CD4-positive, CD25-positive, alpha-beta regulatory T cell (primary cell): ENCODE data around the gene FSD1L. TPM values are rescaled to one million over a fixed set of nuclear protein-coding genes. Genes with fewer than 3 reads are reported as not detected.

Experiments used
- ATAC-seq, 2 donors: fragments of 150-1000 bp; cut with Tn5 transposase; one replicate each; pipeline ENCODE4 v1.10.0; 2021; ENCODE audit warnings: low read depth in 2 of 2, moderate number of reproducible peaks in 2 of 2, moderate library complexity in 1 of 2
- DNase-seq, 3 donors: peaks; one replicate each; pipeline versions ENCODE4 v3.0.0 to v3.0.0-alpha.2; 2012 to 2022; ENCODE audit warnings: mixed read lengths in 1 of 3
- H3K27ac ChIP-seq: one replicate; pipeline ENCODE4 v1.7.0; 2013; ENCODE audit warnings: mild to moderate bottlenecking, low read length; ENCODE audit not compliant: insufficient read depth, poor library complexity, severe bottlenecking
- H3K27me3 ChIP-seq: one replicate; pipeline ENCODE4 v1.7.0; 2013; ENCODE audit warnings: low read length; ENCODE audit not compliant: control insufficient read depth, insufficient read depth
- H3K36me3 ChIP-seq: one replicate; pipeline ENCODE4 v1.7.0; 2013; ENCODE audit warnings: mild to moderate bottlenecking, low read length, moderate library complexity; ENCODE audit not compliant: control insufficient read depth, insufficient read depth
- H3K4me1 ChIP-seq: 2 replicates; pipeline ENCODE4 v1.7.0; 2013; ENCODE audit warnings: mild to moderate bottlenecking, low read length; ENCODE audit not compliant: insufficient read depth, control insufficient read depth, poor library complexity, severe bottlenecking
- H3K4me3 ChIP-seq: one replicate; pipeline ENCODE4 v1.7.0; 2013; ENCODE audit warnings: low read depth, mild to moderate bottlenecking, low read length, moderate library complexity
- H3K9me3 ChIP-seq, 2 experiments: 1 replicate in 1 of 2; 2 replicates in 1 of 2; pipeline ENCODE4 v1.7.0; 2013; ENCODE audit warnings: low read length in 2 of 2, mild to moderate bottlenecking in 1 of 2, moderate library complexity in 1 of 2; ENCODE audit not compliant: control insufficient read depth in 2 of 2
- H3K27ac Mint-ChIP-seq, 3 donors: one replicate each; pipeline ENCODE4 v1.8.0; 2020 to 2022; ENCODE audit warnings: mild to moderate bottlenecking in 3 of 3, mixed read lengths in 3 of 3, moderate library complexity in 2 of 3
- H3K27me3 Mint-ChIP-seq: one replicate; pipeline ENCODE4 v1.8.0; 2022; ENCODE audit warnings: mild to moderate bottlenecking, mixed read lengths
- H3K36me3 Mint-ChIP-seq: one replicate; pipeline ENCODE4 v1.8.0; 2020; ENCODE audit warnings: mixed read lengths
- H3K4me1 Mint-ChIP-seq, 4 donors: one replicate each; pipeline ENCODE4 v1.8.0; 2020 to 2022; ENCODE audit warnings: mixed read lengths in 4 of 4, mild to moderate bottlenecking in 1 of 4
- H3K4me3 Mint-ChIP-seq, 4 donors: one replicate each; pipeline ENCODE4 v1.8.0; 2020 to 2022; ENCODE audit warnings: mild to moderate bottlenecking in 4 of 4, mixed read lengths in 4 of 4, moderate library complexity in 3 of 4
- H3K9me3 Mint-ChIP-seq, 7 donors: one replicate each; pipeline ENCODE4 v1.8.0; 2020 to 2022; ENCODE audit warnings: mixed read lengths in 7 of 7, mild to moderate bottlenecking in 3 of 7, moderate library complexity in 2 of 7
- polyA plus RNA-seq, 4 donors: library from polyadenylated mRNA; unstranded; fragments of 300-500 nt; fragmentation: Illumina TruSeq; gene quantifications; one replicate each; pipeline ENCODE4 v1.2.3, GENCODE V29; 2021
- total RNA-seq: library from RNA; stranded (reverse); gene quantifications from one replicate; pipeline ENCODE4 v1.2.3, GENCODE V29; 2022

FSD1L gene
- total and polyA plus RNA-seq, 5 donors from 2014 or later, result 0.45 to 1.6 (median 0.74) TPM

DNA sequence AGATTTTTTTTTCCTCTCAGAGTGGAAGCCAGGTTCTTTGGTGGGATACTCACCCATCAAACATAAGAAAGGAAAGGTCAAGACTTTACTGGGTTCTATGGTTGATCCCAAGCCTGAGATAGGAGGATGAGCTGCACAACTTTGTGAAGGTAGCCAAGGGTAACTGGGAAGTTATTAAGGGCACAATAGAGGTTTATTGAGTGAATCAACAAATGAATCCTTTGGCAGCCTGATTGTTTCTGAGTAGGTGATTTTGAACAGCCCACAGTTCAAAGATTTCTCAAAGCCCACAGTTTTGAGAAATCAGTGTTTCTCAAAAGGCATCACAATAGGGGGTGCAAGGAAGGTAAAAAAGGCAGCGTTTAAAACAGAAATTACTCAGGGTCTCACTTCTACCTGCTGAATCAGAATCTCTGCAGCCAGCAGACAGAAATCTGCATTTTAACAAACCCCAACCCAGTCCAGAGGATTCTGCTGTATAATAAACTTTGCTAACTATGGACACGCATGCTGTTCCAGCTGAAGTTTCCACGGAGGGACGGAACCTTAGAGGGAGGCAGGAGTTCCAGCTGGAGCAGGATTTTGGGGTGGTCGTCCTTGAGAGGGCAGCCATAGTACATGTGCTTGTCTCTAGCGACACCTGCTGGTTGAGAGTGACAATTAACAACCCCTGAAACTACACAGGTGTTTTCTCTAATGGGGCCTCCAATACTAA is 32.7 kb upstream of the FSD1L start:
- no peak overlapping the region for H3K4me3 Mint-ChIP-seq
- Histone ChIP-seq H3K4me3 (no peak overlapping the region), H3K27ac (no peak overlapping the region), H3K4me1 (no peaks in the 10 kb centered on the region), H3K27me3 (peaks cover 8% of the 10 kb centered on the region), H3K36me3 (no peaks in the 10 kb centered on the region), H3K9me3 (peaks cover 0 to 3% of the 10 kb centered on the region in 2 experiments)
- H3K9me3 Mint-ChIP-seq, result peaks cover 0 to 8% (median 0%) of the 10 kb centered on the region in 7 donors
- no peaks in the 10 kb centered on the region for H3K36me3 Mint-ChIP-seq
- DNase-seq (peak; percentile 43 to 62 (median 60)), ATAC-seq (peak; percentile 70 to 78)
- H3K27me3 Mint-ChIP-seq, result peaks cover 32% of the 10 kb centered on the region
- no peaks in the 10 kb centered on the region for H3K4me1 Mint-ChIP-seq
- H3K27ac Mint-ChIP-seq, result no peak overlapping the region

- H3K9me3 ChIP-seq, result peaks cover 0 to 3% of the 10 kb centered on the region in 2 experiments
- H3K4me1 ChIP-seq, result no peaks in the 10 kb centered on the region
- DNase-seq (no peak), ATAC-seq (no peak)
- no peak overlapping the region for H3K27ac Mint-ChIP-seq
- H3K4me3 ChIP-seq, result no peak overlapping the region
- no peaks in the 10 kb centered on the region for H3K36me3 Mint-ChIP-seq
- H3K27ac ChIP-seq, result no peak overlapping the region
- H3K4me3 Mint-ChIP-seq, result no peak overlapping the region
- H3K27me3 Mint-ChIP-seq, result peaks cover 27% of the 10 kb centered on the region
- no peaks in the 10 kb centered on the region for H3K36me3 ChIP-seq
- H3K9me3 Mint-ChIP-seq, result peaks cover 0 to 8% (median 0%) of the 10 kb centered on the region in 7 donors
- H3K27me3 ChIP-seq, result peaks cover 4% of the 10 kb centered on the region
- H3K4me1 Mint-ChIP-seq, result no peaks in the 10 kb centered on the region
Measured at GRCh38 chr9:105415662-105415980, 32.2 kb upstream of the FSD1L start.

DNA sequence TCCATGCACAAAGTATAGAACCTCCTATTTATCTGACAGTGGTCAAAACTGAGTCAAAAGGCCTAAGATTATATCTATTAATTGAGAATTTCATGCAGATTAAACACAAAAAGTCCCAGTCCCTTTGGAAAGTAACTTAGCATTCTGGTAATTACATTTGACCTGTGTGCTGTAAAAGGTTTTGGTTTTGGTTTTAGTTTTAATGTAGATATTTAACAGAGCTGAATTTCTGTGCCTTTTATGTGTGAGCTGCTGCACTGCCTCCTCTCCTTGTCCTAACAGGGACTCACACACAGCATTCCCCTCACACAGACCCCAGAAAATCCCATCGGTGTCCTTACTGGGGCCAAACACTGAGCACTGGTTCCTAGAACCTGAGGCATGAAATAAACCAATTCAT is 31.0 kb upstream of the FSD1L start:
- Histone ChIP-seq H3K4me1 (no peaks in the 10 kb centered on the region), H3K27me3 (peaks cover 2% of the 10 kb centered on the region), H3K4me3 (no peak overlapping the region), H3K27ac (no peak overlapping the region), H3K9me3 (peaks cover 0 to under 1% of the 10 kb centered on the region in 2 experiments), H3K36me3 (no peaks in the 10 kb centered on the region)
- no peak overlapping the region for H3K4me3 Mint-ChIP-seq
- peaks cover 19% of the 10 kb centered on the region for H3K27me3 Mint-ChIP-seq
- no peaks in the 10 kb centered on the region for H3K36me3 Mint-ChIP-seq
- H3K27ac Mint-ChIP-seq, result no peak overlapping the region
- H3K4me1 Mint-ChIP-seq, result no peaks in the 10 kb centered on the region
- peaks cover 0 to under 1% (median 0%) of the 10 kb centered on the region in 7 donors for H3K9me3 Mint-ChIP-seq
- no peak for ATAC-seq
- DNase-seq, result peak in 1 of 3 donors; percentile 6

GRCh38 chr9:105418588-105419500 is 29.0 kb upstream of the FSD1L start:
- Histone ChIP-seq H3K9me3 (no peaks in the 10 kb centered on the region), H3K27me3 (no peaks in the 10 kb centered on the region), H3K4me3 (no peak overlapping the region), H3K27ac (no peak overlapping the region), H3K36me3 (no peaks in the 10 kb centered on the region), H3K4me1 (no peaks in the 10 kb centered on the region)
- H3K4me1 Mint-ChIP-seq, result no peaks in the 10 kb centered on the region
- H3K9me3 Mint-ChIP-seq, result no peaks in the 10 kb centered on the region
- no peaks in the 10 kb centered on the region for H3K36me3 Mint-ChIP-seq
- ATAC-seq, result no peak
- H3K4me3 Mint-ChIP-seq, result no peak overlapping the region
- DNase-seq, result no peak
- no peak overlapping the region for H3K27ac Mint-ChIP-seq
- peaks cover 7% of the 10 kb centered on the region for H3K27me3 Mint-ChIP-seq

DNA sequence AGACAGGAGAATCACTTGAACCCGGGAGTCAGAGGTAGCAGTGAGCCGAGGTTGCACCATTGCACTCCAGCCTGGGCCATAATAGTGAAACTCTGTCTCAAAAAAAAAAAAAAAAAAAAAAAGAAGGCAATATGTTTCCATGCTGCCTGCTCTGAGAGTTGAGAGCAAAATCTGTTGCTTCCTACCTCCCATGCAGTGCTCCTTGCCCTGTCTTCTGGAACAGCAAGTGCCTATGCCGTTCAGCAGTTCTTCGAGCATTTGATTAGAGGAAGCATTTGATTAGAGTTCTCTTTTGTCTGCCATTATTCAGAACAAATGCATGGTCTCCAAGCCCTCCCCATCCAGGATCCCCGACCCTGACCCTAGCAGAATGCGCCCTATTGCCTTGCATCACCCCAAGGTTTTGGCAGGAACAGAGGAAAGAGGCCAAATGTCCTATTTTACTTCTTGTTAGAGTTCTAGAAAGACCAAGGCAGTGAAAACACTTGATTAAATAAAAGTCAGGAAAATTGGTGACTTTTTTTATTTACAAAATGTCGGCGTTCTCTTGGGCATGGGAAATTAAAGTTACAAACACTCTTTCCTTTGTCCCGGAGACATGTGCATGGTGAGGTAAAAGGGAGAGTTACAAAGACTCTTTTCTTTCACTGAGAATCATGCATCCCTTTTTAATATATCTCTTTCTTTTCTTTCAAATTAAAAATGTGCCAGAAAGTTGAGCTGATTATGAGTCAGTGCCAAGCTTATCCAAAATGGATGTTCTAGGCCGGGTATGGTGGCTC is 27.8 kb upstream of the FSD1L start:
- DNase-seq, result no peak
- H3K27ac Mint-ChIP-seq, result no peak overlapping the region
- H3K36me3 Mint-ChIP-seq, result no peaks in the 10 kb centered on the region
- H3K36me3 ChIP-seq, result no peaks in the 10 kb centered on the region
- no peaks in the 10 kb centered on the region for H3K9me3 ChIP-seq
- no peaks in the 10 kb centered on the region for H3K4me1 ChIP-seq
- H3K27me3 ChIP-seq, result no peaks in the 10 kb centered on the region
- H3K9me3 Mint-ChIP-seq, result no peaks in the 10 kb centered on the region
- no peak overlapping the region for H3K4me3 Mint-ChIP-seq
- no peak overlapping the region for H3K4me3 ChIP-seq
- no peak for ATAC-seq
- no peak overlapping the region for H3K27ac ChIP-seq
- H3K27me3 Mint-ChIP-seq, result peaks cover 7% of the 10 kb centered on the region
- H3K4me1 Mint-ChIP-seq, result no peaks in the 10 kb centered on the region

GRCh38 chr9:105421154-105421553 is 26.7 kb upstream of the FSD1L start:
- ATAC-seq (no peak), DNase-seq (no peak)
- no peaks in the 10 kb centered on the region for H3K4me1 ChIP-seq
- no peaks in the 10 kb centered on the region for H3K36me3 ChIP-seq
- Mint-ChIP-seq H3K4me1 (no peaks in the 10 kb centered on the region), H3K36me3 (no peaks in the 10 kb centered on the region), H3K9me3 (no peaks in the 10 kb centered on the region), H3K4me3 (no peak overlapping the region), H3K27me3 (no peaks in the 10 kb centered on the region), H3K27ac (no peak overlapping the region)
- no peaks in the 10 kb centered on the region for H3K9me3 ChIP-seq
- no peak overlapping the region for H3K4me3 ChIP-seq
- H3K27me3 ChIP-seq, result no peaks in the 10 kb centered on the region
- H3K27ac ChIP-seq, result no peak overlapping the region

GRCh38 chr9:105421864-105422263 is 26.0 kb upstream of the FSD1L start:
- Histone ChIP-seq H3K36me3 (no peaks in the 10 kb centered on the region), H3K9me3 (no peaks in the 10 kb centered on the region), H3K27me3 (no peaks in the 10 kb centered on the region), H3K4me1 (no peaks in the 10 kb centered on the region), H3K4me3 (no peak overlapping the region), H3K27ac (no peak overlapping the region)
- Mint-ChIP-seq H3K4me3 (no peak overlapping the region), H3K27me3 (no peaks in the 10 kb centered on the region), H3K36me3 (no peaks in the 10 kb centered on the region), H3K4me1 (no peaks in the 10 kb centered on the region), H3K9me3 (no peaks in the 10 kb centered on the region), H3K27ac (no peak overlapping the region)
- ATAC-seq (no peak), DNase-seq (no peak)
